Measurements from ENCODE around the gene ORC1.

ORC1 gene

DNA sequence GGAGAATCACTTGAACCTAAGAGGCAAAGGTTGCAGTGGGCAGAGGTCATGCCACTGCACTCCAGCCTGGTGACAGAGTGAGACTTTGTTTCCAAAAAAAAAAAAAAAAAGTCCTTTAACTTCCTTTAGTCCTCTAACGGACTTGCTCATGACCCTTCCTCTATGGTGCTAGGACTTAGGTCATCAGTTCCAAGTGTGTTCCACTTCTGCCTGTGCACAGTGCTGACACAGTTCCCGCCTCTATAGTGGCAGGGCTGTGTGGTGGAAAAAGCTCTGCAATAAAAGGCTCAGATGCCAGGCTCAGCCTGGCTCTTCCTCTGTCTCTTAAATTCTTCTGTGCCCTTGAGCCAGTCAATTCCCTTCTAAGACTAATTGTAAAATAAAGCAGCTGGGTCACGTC lies 60.2 kb downstream of the ORC1 start:
- no peak for DNase-seq (ENCODE audit: low read depth)

DNA sequence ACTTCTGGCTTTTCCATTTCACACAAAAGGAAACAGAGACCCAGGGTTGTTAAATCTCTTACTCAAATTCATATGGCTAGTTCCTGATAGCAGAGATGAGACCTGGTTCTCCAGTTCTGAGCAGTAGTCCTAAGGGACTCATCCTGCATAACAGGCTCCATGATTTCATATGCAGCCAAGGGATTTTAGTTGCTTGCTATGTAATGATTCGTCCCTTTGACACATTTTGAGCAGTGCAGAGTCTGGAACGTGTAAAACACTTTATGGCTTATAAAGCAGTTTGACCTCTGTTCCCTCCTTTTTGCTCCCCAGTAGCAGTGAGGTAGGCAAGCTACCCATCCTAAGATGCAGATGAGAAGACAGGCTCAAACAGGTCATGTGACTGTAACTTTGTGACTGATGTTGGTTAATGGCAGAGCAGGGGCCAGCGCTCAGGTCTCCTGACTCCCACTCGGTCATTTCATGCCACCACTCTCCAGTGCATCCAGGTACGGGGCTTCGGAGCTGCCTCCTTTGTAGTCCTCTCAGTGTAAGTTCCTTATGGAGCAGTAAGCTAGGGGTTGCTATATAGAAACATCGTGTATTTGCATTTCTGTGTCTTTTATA lies 62.5 kb downstream of the ORC1 start:
- no peak for DNase-seq (ENCODE audit: low read depth)

DNA sequence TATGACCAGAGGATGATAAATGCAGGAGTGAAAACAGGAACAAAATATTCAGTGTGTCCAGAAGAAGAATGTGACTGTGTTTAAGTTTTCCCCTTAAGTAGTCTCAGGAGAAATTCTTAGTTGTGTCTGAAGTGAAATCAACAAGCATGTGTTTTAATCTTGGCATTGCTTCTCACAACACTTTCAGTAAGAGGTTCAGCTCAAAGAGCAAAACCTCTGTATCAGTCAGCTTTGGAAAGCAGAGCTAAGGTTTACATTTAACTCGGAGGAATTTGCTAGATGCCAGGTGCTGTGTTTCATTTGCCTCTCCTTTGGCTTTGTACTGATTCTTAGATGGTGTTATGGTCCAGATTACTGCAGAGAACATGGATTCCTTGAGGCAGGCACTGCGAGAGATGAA lies 66.8 kb downstream of the ORC1 start:
- DNase-seq (ENCODE audit: low read depth) = no peak

DNA sequence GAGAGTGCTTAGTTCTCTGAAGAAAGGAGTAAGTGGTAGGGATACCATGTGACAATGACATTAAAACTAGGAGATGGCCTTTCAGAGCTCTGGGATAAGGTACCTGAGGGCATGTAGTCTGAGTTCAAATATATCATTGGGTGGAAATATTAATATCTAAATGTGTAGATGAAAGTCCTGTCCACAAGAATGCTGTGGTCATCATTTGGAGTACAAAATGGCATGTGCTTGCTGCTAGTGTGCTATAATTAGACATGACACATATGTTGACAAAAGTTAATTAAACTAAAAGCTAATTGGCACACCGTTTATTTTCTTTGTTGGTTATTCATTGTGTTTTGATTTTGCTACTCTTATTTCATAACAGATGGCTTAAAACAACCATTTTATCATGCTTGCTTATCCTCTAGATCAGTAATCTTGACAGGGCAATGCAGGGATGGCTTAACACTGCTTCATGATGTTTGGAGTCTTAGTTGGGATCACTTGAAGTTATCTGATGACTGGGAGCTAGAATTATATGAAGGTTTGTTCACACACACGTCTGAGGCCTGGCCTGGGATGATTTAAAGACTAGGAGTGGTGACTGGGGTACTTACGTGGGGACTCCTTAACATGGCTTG lies 69.2 kb downstream of the ORC1 start:
- DNase-seq (ENCODE audit: low read depth) = no peak

DNA sequence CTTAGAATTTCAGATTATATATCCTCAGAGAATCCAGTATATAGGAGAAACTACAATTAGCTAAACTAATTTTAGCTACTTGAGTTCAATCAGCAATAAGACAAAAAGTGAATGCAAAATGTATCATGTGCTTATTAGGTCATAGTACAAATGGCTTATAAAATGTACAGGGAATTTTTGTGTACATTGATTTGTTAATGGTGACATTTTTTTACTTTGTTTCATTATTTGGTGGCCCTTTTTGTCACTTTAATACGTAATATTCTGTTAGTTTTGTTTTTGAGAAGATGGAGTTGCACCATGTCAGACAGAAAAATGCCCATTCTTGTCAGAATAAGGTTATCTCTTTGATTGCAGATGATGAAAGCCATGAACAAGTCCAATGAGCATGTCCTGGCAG lies 71.8 kb downstream of the ORC1 start:
- DNase-seq (ENCODE audit: low read depth) = no peak

DNA sequence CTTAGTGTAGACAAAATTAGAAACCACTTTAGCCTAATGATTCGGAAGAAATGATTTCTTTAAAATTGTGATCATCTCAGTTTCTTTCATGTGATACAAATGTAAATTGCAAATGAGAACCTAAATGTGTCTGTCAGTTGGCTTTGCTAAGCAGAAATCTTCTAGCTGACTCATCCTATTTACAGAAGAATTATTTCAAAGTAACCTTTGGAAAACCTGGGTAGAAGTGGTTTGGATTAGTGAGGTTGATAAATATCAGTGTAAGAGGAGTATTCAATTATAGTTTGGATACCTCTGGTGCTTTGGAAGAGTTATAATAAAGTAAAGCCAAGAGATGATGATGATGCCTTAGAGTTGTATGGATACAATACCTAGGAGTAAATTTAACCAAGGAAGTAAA lies 75.6 kb downstream of the ORC1 start:
- DNase-seq (ENCODE audit: low read depth) = no peak

DNA sequence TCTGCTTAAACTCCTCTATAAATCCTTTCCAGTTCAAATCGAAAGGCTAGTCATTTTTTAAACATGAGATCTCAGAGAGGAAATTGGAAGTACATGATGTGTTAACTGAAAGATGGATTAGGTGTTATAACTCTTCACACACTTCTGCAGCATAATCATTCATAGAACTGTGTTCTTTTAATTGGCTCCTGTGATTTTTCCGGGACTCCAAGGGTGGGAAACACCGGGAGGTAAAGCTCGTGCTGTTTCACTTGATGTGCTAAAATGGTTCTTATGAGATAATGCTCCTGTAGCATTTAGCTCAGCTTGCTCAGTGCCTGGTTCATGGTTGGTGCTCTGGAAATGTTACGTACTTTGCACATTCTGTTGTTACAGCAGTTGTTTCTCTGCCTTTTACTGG lies 78.4 kb downstream of the ORC1 start:
- no peak for DNase-seq (ENCODE audit: low read depth)

DNA sequence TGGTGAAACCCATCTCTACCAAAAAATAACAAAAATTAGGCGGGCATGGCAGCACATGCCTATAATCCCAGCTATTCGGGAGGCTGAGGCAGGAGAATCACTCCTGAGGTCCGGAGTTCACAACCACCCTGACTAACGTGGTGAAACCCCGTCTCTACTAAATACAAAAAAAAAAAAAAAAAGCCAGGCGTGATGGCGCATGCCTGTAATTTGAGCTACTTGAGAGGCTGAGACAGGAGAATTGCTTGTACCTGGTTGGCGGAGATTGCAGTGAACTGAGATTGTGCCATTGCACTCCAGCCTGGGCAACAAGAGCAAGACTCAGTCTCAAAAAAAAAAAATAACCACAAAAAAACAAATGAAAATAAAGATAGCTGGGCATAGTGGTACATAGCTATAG lies 80.5 kb downstream of the ORC1 start:
- DNase-seq (ENCODE audit: low read depth) = no peak
